ENCODE measurements around the gene AHNAK2. TPM values are rescaled to one million over a fixed set of nuclear protein-coding genes. Genes with fewer than 3 reads are reported as not detected.
A peak's percentile ranks its signal among the peaks of the same experiment; 100 is the strongest.

The AHNAK2 gene
- total and polyA plus RNA-seq, 9 donors, result 0.94 to 24.6 (median 3.9) TPM

DNA sequence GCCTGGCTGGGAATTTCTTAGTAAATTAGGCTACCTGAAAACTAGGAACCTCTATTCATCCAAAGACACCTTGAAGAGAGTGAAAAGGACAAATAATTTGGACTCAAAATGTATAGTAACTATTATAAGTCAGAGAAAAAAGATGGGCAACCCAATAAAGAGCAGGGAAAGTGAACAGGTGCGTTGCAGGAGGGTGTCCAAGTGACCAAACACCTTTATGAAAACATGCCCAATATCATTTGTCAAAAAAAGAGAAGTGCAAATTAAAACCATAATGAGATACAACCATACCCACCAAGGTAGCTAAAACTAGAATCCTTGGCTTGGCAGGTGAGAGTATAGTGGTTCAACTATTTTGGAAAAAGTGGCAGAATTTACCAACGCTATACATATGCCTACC is 78.4 kb downstream of the AHNAK2 start:
- intact Hi-C loops (cut with DNase I), result loop anchor here in 1 of 4 donors (5.0 kb wide), 1 partner anchor 148 kb away; no protein-coding TSS in a partner anchor
- DNase-seq, result no peak
- no peaks in the 10 kb centered on the region for H3K9me3 ChIP-seq
- H3K4me3 ChIP-seq, result no peak overlapping the region
- no peaks in the 10 kb centered on the region for H3K36me3 ChIP-seq
- WGBS, 3 donors, result 41 to 63% (median 43%) methylated on average over 2 of the region's 2 CpGs
- H3K4me1 ChIP-seq (ENCODE audit: insufficient read depth), result no peaks in the 10 kb centered on the region
- H3K27me3 ChIP-seq, result no peaks in the 10 kb centered on the region
- TF ChIP-seq, protein P1, sequence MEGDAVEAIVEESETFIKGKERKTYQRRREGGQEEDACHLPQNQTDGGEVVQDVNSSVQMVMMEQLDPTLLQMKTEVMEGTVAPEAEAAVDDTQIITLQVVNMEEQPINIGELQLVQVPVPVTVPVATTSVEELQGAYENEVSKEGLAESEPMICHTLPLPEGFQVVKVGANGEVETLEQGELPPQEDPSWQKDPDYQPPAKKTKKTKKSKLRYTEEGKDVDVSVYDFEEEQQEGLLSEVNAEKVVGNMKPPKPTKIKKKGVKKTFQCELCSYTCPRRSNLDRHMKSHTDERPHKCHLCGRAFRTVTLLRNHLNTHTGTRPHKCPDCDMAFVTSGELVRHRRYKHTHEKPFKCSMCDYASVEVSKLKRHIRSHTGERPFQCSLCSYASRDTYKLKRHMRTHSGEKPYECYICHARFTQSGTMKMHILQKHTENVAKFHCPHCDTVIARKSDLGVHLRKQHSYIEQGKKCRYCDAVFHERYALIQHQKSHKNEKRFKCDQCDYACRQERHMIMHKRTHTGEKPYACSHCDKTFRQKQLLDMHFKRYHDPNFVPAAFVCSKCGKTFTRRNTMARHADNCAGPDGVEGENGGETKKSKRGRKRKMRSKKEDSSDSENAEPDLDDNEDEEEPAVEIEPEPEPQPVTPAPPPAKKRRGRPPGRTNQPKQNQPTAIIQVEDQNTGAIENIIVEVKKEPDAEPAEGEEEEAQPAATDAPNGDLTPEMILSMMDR (IDR thresholded peaks at IDR 0.05), result no peak
- TF ChIP-seq POLR2A (IDR thresholded peaks at IDR 0.05) (no peak), EP300 (IDR thresholded peaks at IDR 0.05) (no peak)
- H3K27ac ChIP-seq, result no peak overlapping the region

DNA sequence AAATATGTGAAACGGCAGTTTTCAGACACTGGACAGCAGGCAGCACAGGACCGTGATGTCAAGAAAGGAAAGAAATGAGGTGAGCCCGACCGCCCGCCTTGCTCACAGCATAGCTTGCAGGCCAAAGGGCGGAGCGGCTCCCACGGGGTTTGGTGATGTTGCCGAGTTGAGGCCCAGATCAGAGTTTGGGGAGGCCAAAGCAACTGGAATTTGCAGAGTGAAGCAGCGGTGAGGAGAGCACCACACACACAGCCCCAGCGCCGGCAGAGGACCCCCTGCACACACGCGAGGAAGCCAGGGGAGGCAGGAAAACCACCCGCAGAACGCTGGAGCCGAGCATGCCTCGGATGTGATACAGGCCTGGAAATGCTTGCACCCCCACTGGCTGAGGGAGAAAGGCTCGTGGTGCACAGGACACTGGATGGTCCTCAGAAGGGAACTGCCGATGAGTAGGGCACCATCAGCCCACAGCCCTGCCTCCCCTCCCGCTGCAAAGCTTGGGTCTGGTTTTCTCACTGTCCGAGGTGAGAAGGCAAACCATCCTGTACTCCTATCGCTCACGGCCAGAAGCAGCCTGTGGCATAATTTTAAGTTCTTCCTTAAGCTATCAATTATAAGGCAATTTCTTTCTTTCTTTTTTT is 79.2 kb downstream of the AHNAK2 start:
- TF ChIP-seq POLR2A (IDR thresholded peaks at IDR 0.05) (no peak), EP300 (IDR thresholded peaks at IDR 0.05) (no peak)
- TF ChIP-seq, protein P1 (IDR thresholded peaks at IDR 0.05), result no peak
- Histone ChIP-seq H3K36me3 (no peaks in the 10 kb centered on the region), H3K4me3 (no peak overlapping the region), H3K27ac (no peak overlapping the region), H3K4me1 (ENCODE audit: insufficient read depth) (no peaks in the 10 kb centered on the region), H3K9me3 (no peaks in the 10 kb centered on the region), H3K27me3 (no peaks in the 10 kb centered on the region)
- DNase-seq, result peak in 1 of 5 donors; percentile 31
- 46 to 50% (median 50%) methylated on average over 24 of the region's 24 CpGs for WGBS, 3 donors
- intact Hi-C loops (cut with DNase I), result loop anchor here in 1 of 4 donors (5.0 kb wide), 1 partner anchor 148 kb away; no protein-coding TSS in a partner anchor

DNA sequence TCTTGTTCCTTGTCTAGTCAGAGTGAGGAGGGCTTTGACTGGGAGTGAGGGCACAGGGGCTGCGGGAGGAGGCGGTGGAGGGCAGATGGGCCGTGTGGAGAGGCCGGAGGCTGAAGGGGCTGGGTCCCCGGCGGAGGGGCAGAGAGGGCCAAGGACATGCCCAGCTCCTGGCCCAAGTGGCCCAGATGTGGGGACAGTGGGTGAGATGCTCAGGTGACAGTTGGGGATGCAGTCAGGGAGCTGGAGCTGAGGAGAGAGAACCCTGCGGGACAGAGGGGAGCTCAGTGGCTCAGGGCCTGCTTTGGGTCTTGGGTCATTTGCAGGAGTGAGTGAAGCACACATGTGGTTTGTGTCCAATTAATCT is 80.0 kb downstream of the AHNAK2 start:
- no peaks in the 10 kb centered on the region for H3K36me3 ChIP-seq
- H3K9me3 ChIP-seq, result no peaks in the 10 kb centered on the region
- intact Hi-C loops (cut with DNase I), result loop anchor here in 1 of 4 donors (5.0 kb wide), 1 partner anchor 149 kb away; no protein-coding TSS in a partner anchor
- TF ChIP-seq EP300 (IDR thresholded peaks at IDR 0.05) (no peak), POLR2A (IDR thresholded peaks at IDR 0.05) (no peak)
- TF ChIP-seq, protein P1 (IDR thresholded peaks at IDR 0.05), result no peak
- no peak overlapping the region for H3K4me3 ChIP-seq
- H3K27ac ChIP-seq, result no peak overlapping the region
- no peak for DNase-seq
- H3K27me3 ChIP-seq, result no peaks in the 10 kb centered on the region
- WGBS, 3 donors, result 87 to 92% (median 91%) methylated on average over 7 of the region's 7 CpGs
- no peaks in the 10 kb centered on the region for H3K4me1 ChIP-seq (ENCODE audit: insufficient read depth)

DNA sequence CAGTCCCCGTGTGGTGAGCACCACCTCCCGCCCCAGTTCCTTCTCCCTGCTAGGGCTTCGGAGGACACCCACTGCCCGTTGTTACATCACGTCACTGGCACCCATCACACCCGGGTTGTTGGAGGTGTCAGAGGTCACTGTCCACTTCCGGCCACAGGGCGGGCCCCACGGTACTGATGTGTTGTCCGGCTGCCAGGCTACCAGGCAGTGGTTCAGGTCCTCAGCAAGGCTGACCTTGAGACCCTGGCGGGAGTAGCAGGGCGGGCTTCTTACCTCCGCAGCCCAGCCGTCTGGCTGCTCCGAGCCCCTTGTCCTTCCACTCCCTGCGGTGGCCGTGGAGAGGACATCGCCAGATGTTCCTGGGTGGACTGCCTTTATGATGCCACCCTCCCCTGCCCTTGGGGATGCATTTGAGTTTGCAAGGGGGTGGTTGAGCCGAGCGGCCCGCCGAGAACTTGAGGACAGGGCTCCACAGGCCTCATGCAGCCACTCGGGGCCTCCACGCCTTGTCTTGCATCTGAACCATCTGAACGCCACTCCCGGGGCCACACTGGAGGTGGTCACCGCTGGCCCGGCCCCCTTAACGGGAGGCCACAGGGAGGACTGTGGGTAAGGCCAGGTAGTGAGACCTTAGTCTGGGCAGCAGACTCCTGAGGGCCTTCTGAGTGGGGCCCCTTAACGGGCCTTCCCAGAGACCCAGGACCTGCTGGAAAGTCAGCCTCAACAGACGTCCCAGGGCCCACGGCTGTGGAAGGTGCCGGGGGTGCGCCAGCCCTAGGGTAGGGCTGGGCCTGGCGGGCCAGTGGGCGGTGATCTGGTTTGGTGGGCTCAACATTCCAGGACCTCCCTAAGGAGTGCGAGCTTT is 80.6 kb downstream of the AHNAK2 start:
- TF ChIP-seq, protein P1 (IDR thresholded peaks at IDR 0.05), result no peak
- TF ChIP-seq POLR2A (IDR thresholded peaks at IDR 0.05), result no peak
- TF ChIP-seq EP300 (IDR thresholded peaks at IDR 0.05), result no peak
- intact Hi-C loops (cut with DNase I), result loop anchor here in 3 of 4 donors (2.0 to 5.0 kb wide), 2 partner anchors 149 to 150 kb away; no protein-coding TSS in a partner anchor
- Histone ChIP-seq H3K27me3 (no peaks in the 10 kb centered on the region), H3K27ac (no peak overlapping the region), H3K4me1 (ENCODE audit: insufficient read depth) (no peaks in the 10 kb centered on the region), H3K4me3 (no peak overlapping the region), H3K36me3 (no peaks in the 10 kb centered on the region), H3K9me3 (no peaks in the 10 kb centered on the region)
- peak; percentile 8 to 42 (median 24) for DNase-seq
- WGBS, 3 donors, result 63 to 78% (median 76%) methylated on average over 37 of the region's 37 CpGs

All from ovary (tissue), 9 donors.